ENCODE results near the gene ATP2C2.
"Not testable (repeated sequence)": the region's sequence is repeated elsewhere in the genome, so short reads cannot be mapped to it uniquely, and the experiment has no call there.

Gene ATP2C2

GRCh38 chr16:84418056-84418849 lies 49.9 kb downstream of the ATP2C2 start:
- no peak for DNase-seq (ENCODE audit: low read depth in 1 of 2, low spot score in 1 of 2)

DNA sequence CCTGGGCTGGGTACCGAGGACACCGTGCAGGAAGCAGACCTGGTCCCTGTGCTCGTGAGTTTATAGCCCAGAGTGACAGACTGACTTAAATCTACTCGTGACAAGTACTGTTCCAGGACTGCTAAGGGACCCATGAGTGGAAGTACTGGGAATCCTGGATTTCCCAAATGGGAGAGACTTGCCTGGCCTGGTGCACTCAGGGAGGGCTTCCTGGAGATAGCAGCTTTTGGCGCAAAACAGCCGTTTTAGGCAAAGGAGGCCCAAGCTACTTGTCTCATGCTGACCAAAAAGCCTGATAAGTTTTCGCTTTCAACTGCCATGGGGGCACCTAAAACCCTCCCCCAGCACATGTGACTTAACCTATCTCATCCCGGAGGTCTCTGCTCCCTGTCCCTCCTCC lies 51.4 kb downstream of the ATP2C2 start:
- no peak for DNase-seq (ENCODE audit: low read depth in 1 of 2, low spot score in 1 of 2)

- not testable (repeated sequence) for DNase-seq (ENCODE audit: low read depth in 1 of 2, low spot score in 1 of 2)
Measured at GRCh38 chr16:84420556-84420955, 52.2 kb downstream of the ATP2C2 start.

DNA sequence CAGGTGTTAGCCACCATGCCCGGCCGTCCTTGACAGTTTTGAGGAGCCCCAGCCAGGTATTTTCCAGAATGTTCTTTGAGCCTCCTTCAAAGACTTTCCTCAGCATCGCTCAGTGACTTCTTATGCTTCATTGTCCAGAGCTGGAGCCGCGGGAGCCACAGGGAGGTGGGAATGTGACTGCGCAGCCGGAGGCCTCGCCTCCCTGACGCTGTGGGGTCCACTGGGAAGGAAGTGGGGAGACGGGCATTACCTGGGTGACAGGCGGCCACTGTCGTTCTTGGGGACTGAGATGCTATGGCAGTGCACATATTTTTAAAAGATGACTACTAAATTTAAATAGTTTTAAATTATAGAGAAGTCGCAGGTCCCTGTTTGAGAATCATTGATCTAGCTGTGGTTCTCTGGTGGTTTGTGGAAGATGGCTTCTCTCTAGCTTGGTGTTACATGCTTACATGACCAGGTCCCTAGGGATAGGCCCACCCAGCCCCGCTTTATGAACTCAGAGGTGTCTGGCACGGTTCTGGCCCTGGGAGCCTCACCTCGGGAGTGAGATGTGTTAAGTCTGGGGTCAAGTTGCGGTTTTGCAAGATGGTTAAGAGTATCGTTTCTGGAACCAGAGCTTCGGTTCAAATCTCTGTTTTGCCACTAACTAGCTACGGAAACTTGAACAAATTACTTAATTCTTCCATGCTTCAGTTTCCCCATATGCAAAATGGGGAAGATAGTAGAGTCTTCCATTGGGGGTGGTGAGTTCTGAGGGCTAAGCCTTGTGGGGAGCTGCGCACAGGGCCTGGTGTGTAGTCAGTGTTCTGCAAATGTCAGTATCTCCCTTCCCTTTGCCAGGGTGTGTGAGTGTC lies 53.0 kb downstream of the ATP2C2 start:
- no peak for DNase-seq (ENCODE audit: low read depth in 1 of 2, low spot score in 1 of 2)

GRCh38 chr16:84421938-84422220 lies 53.5 kb downstream of the ATP2C2 start:
- DNase-seq (ENCODE audit: low read depth in 1 of 2, low spot score in 1 of 2): no peak

DNA sequence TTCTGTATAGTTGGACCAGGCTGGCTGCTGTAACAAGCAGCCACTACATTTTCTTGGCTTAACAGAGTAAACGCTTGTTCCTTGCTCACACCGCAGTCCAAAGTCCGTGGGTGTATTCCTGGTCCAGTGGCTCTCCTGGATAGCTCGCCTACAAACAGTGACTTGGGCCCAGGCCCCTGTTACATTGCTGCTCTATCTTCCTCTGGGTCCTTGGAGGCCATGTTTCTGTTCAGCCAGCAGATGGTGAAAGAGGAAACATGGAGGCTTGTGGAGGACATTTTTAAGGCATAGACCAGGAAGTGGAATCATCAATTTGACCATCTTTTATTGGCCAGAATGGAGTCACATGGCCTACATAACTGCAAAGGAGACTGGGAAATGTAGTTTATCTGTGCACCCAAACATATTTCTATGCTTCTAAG lies 55.1 kb downstream of the ATP2C2 start:
- DNase-seq (ENCODE audit: low read depth in 1 of 2, low spot score in 1 of 2): no peak

DNA sequence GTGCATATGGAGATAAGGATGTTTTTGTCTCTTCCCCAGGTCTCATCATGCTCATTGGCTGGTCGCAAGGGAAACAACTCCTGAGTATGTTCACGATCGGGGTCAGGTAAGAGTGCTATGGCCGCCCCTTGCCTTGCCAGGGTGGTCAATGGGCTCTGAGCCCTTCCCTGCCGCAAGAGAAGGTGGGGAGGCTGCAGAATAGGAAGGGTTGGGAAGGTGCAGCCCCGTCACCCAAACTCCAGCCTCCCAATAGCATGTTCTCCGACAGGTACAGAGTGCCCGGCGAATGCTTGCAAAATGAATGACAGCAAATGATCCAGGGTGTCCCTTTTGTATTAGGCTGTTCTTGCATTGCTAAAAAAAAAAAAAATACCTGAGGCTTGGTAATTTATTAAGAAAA lies 57.4 kb downstream of the ATP2C2 start:
- no peak for DNase-seq (ENCODE audit: low read depth in 1 of 2, low spot score in 1 of 2)

DNA sequence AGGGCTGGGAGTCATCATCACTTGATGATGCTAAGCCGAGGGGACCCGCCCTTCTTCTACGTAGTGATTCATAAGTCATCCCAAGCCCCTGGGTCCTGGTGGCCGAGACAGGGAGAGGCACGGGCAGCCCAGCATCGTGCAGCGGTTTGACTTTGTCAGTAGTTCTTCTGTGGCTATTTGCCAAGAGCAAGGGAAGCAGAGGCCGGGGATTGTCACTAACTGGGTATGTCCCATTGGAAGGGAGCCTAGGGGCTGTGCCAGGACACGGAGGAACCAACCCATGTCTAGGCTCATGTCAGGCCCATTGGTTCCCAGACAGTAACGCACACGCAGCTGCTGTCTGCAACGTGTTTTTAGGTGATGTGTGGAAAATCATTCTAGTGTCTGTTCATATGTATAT lies 58.5 kb downstream of the ATP2C2 start:
- DNase-seq (ENCODE audit: low read depth in 1 of 2, low spot score in 1 of 2): no peak

- DNase-seq (ENCODE audit: low read depth in 1 of 2, low spot score in 1 of 2): no peak
Measured at GRCh38 chr16:84427553-84427952, 59.2 kb downstream of the ATP2C2 start.

GRCh38 chr16:84430860-84431259 lies 62.5 kb downstream of the ATP2C2 start:
- DNase-seq (ENCODE audit: low read depth in 1 of 2, low spot score in 1 of 2): no peak

DNA sequence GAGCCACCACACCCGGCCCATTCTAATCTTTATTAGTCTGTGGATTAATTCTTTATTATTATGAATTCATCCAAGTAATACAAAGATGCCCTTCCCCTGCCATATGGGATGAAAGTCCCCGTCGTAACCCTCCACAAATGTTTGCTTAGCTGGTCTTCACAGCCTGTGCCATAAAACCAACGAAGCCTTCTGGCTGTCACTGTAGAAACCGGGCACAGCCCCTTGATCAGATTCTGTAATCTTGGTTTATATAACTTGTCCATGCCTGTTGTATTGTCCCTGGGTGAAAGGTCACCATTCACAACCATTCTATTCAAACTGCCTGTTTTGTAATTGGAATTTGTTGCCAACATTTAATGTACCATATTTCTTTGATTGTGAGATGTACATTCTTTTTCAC lies 66.5 kb downstream of the ATP2C2 start:
- no peak for DNase-seq (ENCODE audit: low read depth in 1 of 2, low spot score in 1 of 2)

- DNase-seq (ENCODE audit: low read depth in 1 of 2, low spot score in 1 of 2): no peak
Measured at GRCh38 chr16:84436196-84436595, 67.9 kb downstream of the ATP2C2 start.

DNA sequence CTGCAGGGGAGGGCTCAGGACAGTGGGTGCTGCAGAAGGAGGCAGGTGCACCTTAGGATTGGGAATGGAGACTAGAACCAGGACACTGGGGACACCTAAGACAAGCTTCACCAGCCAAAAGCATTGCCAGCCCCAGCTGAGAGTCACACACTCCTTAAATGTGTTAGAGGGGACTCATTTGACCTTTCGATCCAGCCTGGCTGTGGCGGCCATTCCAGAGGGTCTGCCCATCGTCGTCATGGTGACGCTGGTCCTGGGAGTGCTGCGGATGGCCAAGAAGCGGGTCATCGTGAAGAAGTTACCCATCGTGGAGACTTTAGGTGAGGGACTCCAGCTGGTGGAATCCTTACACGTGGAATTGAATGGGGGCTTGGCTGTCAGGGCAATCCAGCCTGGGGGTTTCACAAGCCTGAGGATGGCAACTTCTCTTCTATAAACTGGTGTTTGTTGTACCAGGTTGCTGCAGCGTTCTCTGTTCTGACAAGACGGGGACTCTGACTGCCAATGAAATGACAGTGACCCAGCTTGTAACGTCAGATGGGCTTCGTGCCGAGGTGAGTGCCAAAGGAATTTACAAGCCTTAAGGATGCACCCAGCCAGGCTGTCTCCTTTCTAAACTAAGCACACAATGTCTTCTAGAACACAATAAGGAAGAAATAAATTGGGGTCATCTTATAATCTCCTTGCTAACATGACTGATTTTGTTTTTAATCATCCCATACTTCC lies 70.8 kb downstream of the ATP2C2 start:
- no peak for DNase-seq (ENCODE audit: low read depth in 1 of 2, low spot score in 1 of 2)

GRCh38 chr16:84442416-84443145 lies 74.2 kb downstream of the ATP2C2 start:
- no peak for DNase-seq (ENCODE audit: low read depth in 1 of 2, low spot score in 1 of 2)

DNA sequence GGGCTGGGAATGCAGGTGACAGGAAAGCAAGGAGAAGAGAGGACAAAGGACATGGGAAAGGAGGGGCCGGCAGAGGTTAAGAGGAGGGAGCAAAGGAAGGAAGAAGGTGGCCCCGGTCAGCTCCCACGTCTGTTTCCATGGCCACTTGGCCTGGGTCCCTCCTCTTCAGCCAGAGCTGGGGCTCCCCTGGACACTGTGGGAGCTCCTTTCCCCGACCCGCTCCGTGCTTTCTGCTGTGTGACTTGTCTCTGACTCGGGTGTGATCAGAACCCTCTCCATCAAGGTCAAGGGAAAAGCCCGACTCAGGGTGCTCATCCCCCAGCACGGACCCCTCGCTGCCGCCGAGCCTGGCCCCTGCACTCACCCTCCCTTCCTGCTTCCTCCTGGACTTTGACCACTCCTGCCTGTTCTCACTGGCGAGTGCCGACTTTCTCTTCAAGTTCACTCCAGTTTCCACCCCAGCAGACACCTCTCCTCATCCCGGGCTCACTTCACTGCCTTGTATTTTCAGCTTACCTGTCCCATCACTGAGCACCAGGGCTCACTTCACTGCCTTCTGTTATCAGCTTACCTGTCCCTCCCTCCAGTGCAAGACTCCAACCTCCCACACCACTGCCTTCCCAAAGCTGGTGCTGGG lies 74.9 kb downstream of the ATP2C2 start:
- no peak for DNase-seq (ENCODE audit: low read depth in 1 of 2, low spot score in 1 of 2)

DNA sequence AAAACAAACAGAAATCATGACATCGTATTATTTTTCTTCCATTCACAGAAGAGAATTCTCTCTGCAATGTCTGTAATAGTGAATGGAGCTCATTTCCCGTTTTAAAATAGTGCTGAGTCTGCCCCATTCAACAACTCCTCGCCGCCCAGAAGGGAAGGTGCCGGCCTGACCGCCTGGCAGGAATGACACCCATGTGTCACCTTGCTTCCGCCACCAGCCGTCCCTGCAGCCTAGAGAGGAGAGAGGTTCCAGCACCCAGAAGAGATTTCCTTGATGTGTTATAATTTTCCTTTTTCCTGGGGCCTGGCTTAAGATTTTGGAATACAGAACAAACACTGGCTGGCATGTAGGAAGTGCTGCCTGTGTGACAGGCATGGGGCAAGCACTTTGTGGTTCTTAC lies 76.1 kb downstream of the ATP2C2 start:
- DNase-seq (ENCODE audit: low read depth in 1 of 2, low spot score in 1 of 2): no peak

DNA sequence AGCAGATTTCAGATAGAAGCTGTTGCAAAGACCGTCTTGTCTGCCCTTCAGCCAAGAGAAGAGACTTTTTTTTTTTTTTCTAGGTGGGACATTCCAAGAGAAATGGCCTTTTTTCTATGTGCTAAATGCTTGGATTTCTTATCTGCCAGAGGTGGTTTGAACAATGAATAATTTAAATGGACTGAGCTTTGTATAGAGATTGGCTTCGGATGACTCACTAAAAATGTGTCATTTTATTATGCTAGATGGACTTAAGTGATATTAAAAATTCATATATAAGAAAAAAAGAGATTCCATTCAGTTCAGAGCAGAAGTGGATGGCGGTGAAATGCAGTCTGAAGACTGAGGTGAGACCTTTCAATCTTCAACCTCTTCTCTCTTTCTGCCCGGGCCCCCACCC lies 77.7 kb downstream of the ATP2C2 start:
- no peak for DNase-seq (ENCODE audit: low read depth in 1 of 2, low spot score in 1 of 2)

GRCh38 chr16:84446596-84447392 lies 78.5 kb downstream of the ATP2C2 start:
- DNase-seq (ENCODE audit: low read depth in 1 of 2, low spot score in 1 of 2): no peak

DNA sequence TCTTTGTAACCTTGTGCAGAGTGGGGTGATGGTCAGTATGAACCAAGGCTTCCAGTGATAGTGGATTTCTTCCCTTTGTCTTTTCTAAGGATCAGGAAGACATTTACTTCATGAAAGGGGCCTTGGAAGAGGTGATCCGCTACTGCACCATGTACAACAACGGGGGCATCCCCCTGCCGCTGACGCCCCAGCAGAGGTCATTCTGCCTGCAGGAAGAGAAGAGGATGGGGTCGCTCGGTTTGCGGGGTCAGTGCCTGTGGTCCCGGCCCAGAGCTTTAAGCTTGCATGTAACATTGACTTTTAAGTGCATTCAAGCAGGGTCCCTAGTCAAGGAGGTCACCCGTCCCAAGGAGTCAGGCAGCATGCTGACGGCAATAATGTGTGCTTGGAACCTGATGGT lies 80.1 kb downstream of the ATP2C2 start:
- DNase-seq (ENCODE audit: low read depth in 1 of 2, low spot score in 1 of 2): no peak
